Measurements from ENCODE around the gene SMARCAL1. TPM values are rescaled to one million over a fixed set of nuclear protein-coding genes. Genes with fewer than 3 reads are reported as not detected.
A peak's percentile ranks its signal among the peaks of the same experiment; 100 is the strongest.

Gene SMARCAL1
- total and polyA plus RNA-seq, 2 donors (not counting 1 experiment from before 2014, with no cell fraction given) = 20.2 to 46.7 TPM

- ChIA-PET CTCF (interaction anchor here (1.1 to 1.6 kb wide), 4 partner anchors 14 to 378 kb away, joined by 3 to 4 read pairs (median 4); no protein-coding TSS in a partner anchor), POLR2A (no interaction called here)
- Histone ChIP-seq H3K9me3 (ENCODE audit: control extremely low read depth in 1 of 3, control insufficient read depth in 2 of 3, insufficient read depth in 1 of 3, low read length in 2 of 3) (no peaks in the 10 kb centered on the region), H3K36me3 (replicated peaks in 1 of 2; ENCODE audit: control extremely low read depth in 1 of 2, control insufficient read depth in 1 of 2, extremely low read depth in 1 of 2, insufficient read depth in 2 of 2, low read length in 1 of 2) (no peaks in the 10 kb centered on the region), H3K4me3 (ENCODE audit: control extremely low read depth in 1 of 5, extremely low read depth in 1 of 5, insufficient read depth in 1 of 5, low read depth in 2 of 5, low read length in 4 of 5) (peak overlapping the region in 1 of 5 experiments; percentile 46), H3K27ac (ENCODE audit: low read length in 2 of 2) (peak overlapping the region; percentile 36 to 72), H4K20me1 (ENCODE audit: control insufficient read depth, insufficient read depth, low read length, poor library complexity, severe bottlenecking) (no peaks in the 10 kb centered on the region), H3K27me3 (replicated peaks in 1 of 4; ENCODE audit: control extremely low read depth in 1 of 4, control insufficient read depth in 3 of 4, insufficient read depth in 4 of 4, low read length in 3 of 4) (no peaks in the 10 kb centered on the region), H2AFZ (ENCODE audit: insufficient read depth, low read depth, low read length, poor library complexity, severe bottlenecking) (peak overlapping the region; percentile 57), H3K4me2 (replicated peaks; ENCODE audit: low read depth, low read length, poor library complexity, severe bottlenecking) (peak overlapping the region; percentile 62), H3K79me2 (ENCODE audit: control insufficient read depth, insufficient read depth, low read length) (peaks cover 4% of the 10 kb centered on the region), H3K4me1 (ENCODE audit: control insufficient read depth in 2 of 2, insufficient read depth in 2 of 2, low read length in 2 of 2) (peaks cover 18 to 26% of the 10 kb centered on the region in 2 donors), H3K9ac (ENCODE audit: low read length) (peak overlapping the region; percentile 25)
- WGBS (ENCODE audit: insufficient coverage) = 20% methylated on average over 6 of the region's 9 CpGs
- Mint-ChIP-seq H3K27ac (peak overlapping the region; percentile 92), H3K4me1 (peaks cover 46% of the 10 kb centered on the region), H3K4me3 (peak overlapping the region; percentile 66), H3K27me3 (no peaks in the 10 kb centered on the region), H3K9me3 (ENCODE audit: insufficient read depth) (no peaks in the 10 kb centered on the region)
- DNase-seq = peak; percentile 61
- peak; percentile 93 for ATAC-seq (ENCODE audit: low read depth)
- intact Hi-C loops (cut with micrococcal nuclease) = loop anchor here (10.0 kb wide), 1 partner anchor 477 kb away; the partner anchor contains the start of gene MREG
- no peak for TF ChIP-seq CTCF (IDR thresholded peaks at IDR 0.05)
- no peak for TF ChIP-seq EZH2 (IDR thresholded peaks at IDR 0.05; ENCODE audit: borderline replicate concordance, insufficient read depth, low read depth, low read length, poor library complexity, severe bottlenecking)
These were observed 79.7 kb downstream of the SMARCAL1 start for GRCh38 chr2:216491793-216492596.

Data from B cell (primary cell).